GM23338 (cell line): ENCODE results near the gene LRRN4. TPM values are rescaled to one million over a fixed set of nuclear protein-coding genes. Genes with fewer than 3 reads are reported as not detected.

Experiments
- ATAC-seq: fragments of 200-7000 bp; cut with Tn5 transposase; 3 replicates; pipeline ENCODE4 v1.9.1; 2020
- DNase-seq: peaks from one replicate; pipeline ENCODE4 v3.0.0-alpha.2; 2015; ENCODE audit warnings: low spot score
- H2AFZ ChIP-seq: fragments of 200-600 bp; sonication (generic); 2 replicates; pipeline ENCODE4 v1.8.0; 2016; ENCODE audit warnings: antibody characterized with exemption, mild to moderate bottlenecking, moderate library complexity
- H3F3A ChIP-seq: fragments of 200-600 bp; sonication (generic); replicated peaks from 2 replicates; pipeline ENCODE4 v1.8.0; 2017; ENCODE audit warnings: antibody characterized with exemption, mixed run types, low read depth
- H3K27ac ChIP-seq: fragments of 200-600 bp; sonication (generic); 2 replicates; pipeline ENCODE4 v1.6.1; 2016; ENCODE audit warnings: low read depth
- H3K27me3 ChIP-seq: fragments of 200-600 bp; sonication (generic); 2 replicates; pipeline ENCODE4 v1.8.0; 2016; ENCODE audit warnings: mild to moderate bottlenecking, mixed run types, moderate library complexity; ENCODE audit not compliant: insufficient read depth
- H3K36me3 ChIP-seq: fragments of 200-600 bp; sonication (generic); 2 replicates; pipeline ENCODE4 v1.8.0; 2016; ENCODE audit warnings: mild to moderate bottlenecking; ENCODE audit not compliant: insufficient read depth
- H3K4me1 ChIP-seq: fragments of 200-600 bp; sonication (generic); 2 replicates; pipeline ENCODE4 v1.8.0; 2016; ENCODE audit warnings: mild to moderate bottlenecking, moderate library complexity; ENCODE audit not compliant: insufficient read depth
- H3K4me2 ChIP-seq: fragments of 200-600 bp; sonication (generic); 2 replicates; pipeline ENCODE4 v1.7.1; 2017; ENCODE audit warnings: mixed run types
- H3K4me3 ChIP-seq: fragments of 200-600 bp; sonication (generic); 2 replicates; pipeline ENCODE4 v1.6.1; 2016; ENCODE audit warnings: mixed run types
- H3K79me2 ChIP-seq: fragments of 200-600 bp; sonication (generic); replicated peaks from 2 replicates; pipeline ENCODE4 v1.8.0; 2017; ENCODE audit warnings: mild to moderate bottlenecking; ENCODE audit not compliant: insufficient read depth
- H3K9me2 ChIP-seq: fragments of 200-600 bp; sonication (generic); 2 replicates; pipeline ENCODE4 v1.8.0; 2017; ENCODE audit not compliant: insufficient read depth
- H4K20me1 ChIP-seq: fragments of 200-600 bp; sonication (generic); replicated peaks from 2 replicates; pipeline ENCODE4 v1.8.0; 2017; ENCODE audit warnings: mild to moderate bottlenecking; ENCODE audit not compliant: insufficient read depth
- H3K27ac Mint-ChIP-seq: 2 replicates; pipeline ENCODE4 v1.8.0; 2020; ENCODE audit warnings: inconsistent platforms, mild to moderate bottlenecking, moderate library complexity, mixed read lengths
- H3K27me3 Mint-ChIP-seq: 3 replicates; pipeline ENCODE4 v1.8.0; 2022; ENCODE audit warnings: low read depth, mild to moderate bottlenecking, moderate library complexity, mixed read lengths, inconsistent platforms; ENCODE audit not compliant: insufficient read depth, poor library complexity
- H3K36me3 Mint-ChIP-seq: 3 replicates; pipeline ENCODE4 v1.8.0; 2021; ENCODE audit warnings: low read depth, mild to moderate bottlenecking, inconsistent platforms, moderate library complexity, mixed read lengths
- H3K4me1 Mint-ChIP-seq: 3 replicates; pipeline ENCODE4 v1.8.0; 2020; ENCODE audit warnings: mild to moderate bottlenecking, inconsistent platforms, mixed read lengths
- H3K4me3 Mint-ChIP-seq: 3 replicates; pipeline ENCODE4 v1.8.0; 2021; ENCODE audit warnings: moderate library complexity, mild to moderate bottlenecking, inconsistent platforms, mixed read lengths
- H3K9me3 Mint-ChIP-seq: 3 replicates; pipeline ENCODE4 v1.8.0; 2020; ENCODE audit warnings: moderate library complexity, mild to moderate bottlenecking, inconsistent platforms, mixed read lengths
- CREB1 ChIP-seq: fragments of 250-450 bp; sonication (Bioruptor Pico); IDR thresholded peaks from 2 replicates; pipeline ENCODE4 v1.5.0; 2020; ENCODE audit warnings: low read depth, mild to moderate bottlenecking, moderate library complexity
- CTCF ChIP-seq, 2 experiments: fragments of 200-600 bp in 1 of 2; sonication (generic) in 1 of 2; conservative IDR thresholded peaks; 2 replicates each; pipeline versions ENCODE4 v1.5.1 to v1.6.1; 2016 to 2017; ENCODE audit warnings: antibody characterized with exemption in 2 of 2, low read depth in 2 of 2, mild to moderate bottlenecking in 2 of 2, moderate library complexity in 1 of 2
- ETS1 ChIP-seq: IDR thresholded peaks from 2 replicates; pipeline ENCODE4 v1.6.1; 2016; ENCODE audit warnings: antibody characterized with exemption
- EZH2 ChIP-seq: fragments of 200-600 bp; sonication (generic); IDR thresholded peaks from one replicate; pipeline ENCODE4 v1.8.0; 2017; ENCODE audit warnings: antibody characterized with exemption, mild to moderate bottlenecking, low read depth; ENCODE audit not compliant: unreplicated experiment
- EZH2phosphoT487 ChIP-seq: fragments of 200-600 bp; sonication (generic); IDR thresholded peaks from one replicate; pipeline ENCODE4 v1.8.1; 2018; ENCODE audit warnings: antibody characterized with exemption; ENCODE audit not compliant: unreplicated experiment
- JUNB ChIP-seq: IDR thresholded peaks from one replicate; pipeline ENCODE4 v1.6.1; 2016; ENCODE audit warnings: antibody characterized with exemption; ENCODE audit not compliant: unreplicated experiment
- NANOG ChIP-seq: IDR thresholded peaks from 2 replicates; pipeline ENCODE4 v1.6.1; 2016; ENCODE audit warnings: antibody characterized with exemption, borderline replicate concordance
- POLR2AphosphoS5 ChIP-seq: IDR thresholded peaks from 2 replicates; pipeline ENCODE4 v1.6.1; 2016; ENCODE audit warnings: antibody characterized with exemption, low read depth
- REST ChIP-seq: IDR thresholded peaks from one replicate; pipeline ENCODE4 v1.6.1; 2018; ENCODE audit warnings: antibody characterized with exemption; ENCODE audit not compliant: unreplicated experiment
- STAT1 ChIP-seq: IDR thresholded peaks from one replicate; pipeline ENCODE4 v1.6.1; 2016; ENCODE audit warnings: antibody characterized with exemption; ENCODE audit not compliant: unreplicated experiment
- ZNF114 ChIP-seq: fragments of 250-450 bp; sonication (Bioruptor Pico); IDR thresholded peaks from 2 replicates; pipeline ENCODE4 v1.5.0; 2020; ENCODE audit warnings: mild to moderate bottlenecking, moderate library complexity
- ZNF331 ChIP-seq: fragments of 250-450 bp; sonication (Bioruptor Pico); IDR thresholded peaks from 2 replicates; pipeline ENCODE4 v1.5.0; 2020; ENCODE audit warnings: low read depth, mild to moderate bottlenecking, moderate library complexity
- ZNF462 ChIP-seq: fragments of 250-450 bp; sonication (Bioruptor Pico); IDR thresholded peaks from 2 replicates; pipeline ENCODE4 v1.5.0; 2020; ENCODE audit warnings: mild to moderate bottlenecking, moderate library complexity
- polyA plus RNA-seq: library from polyadenylated mRNA; unstranded; fragments of >200 nt; fragmentation: Nextera tagmentation; extraction: Ambion mirVana; gene quantifications from 2 replicates; pipeline ENCODE4 v1.2.1, GENCODE V29; 2016
- total RNA-seq: library from RNA; depleted of rRNA; stranded (reverse); fragments of >200 nt; shearing (Covaris generic); gene quantifications from 2 replicates; pipeline ENCODE4 v1.2.3, GENCODE V29; 2014

The LRRN4 gene
- total and polyA plus RNA-seq, 2 experiments from 2014 or later = 0.21 to 2.2 TPM

GRCh38 chr20:6079016-6079415 is 25.2 kb upstream of the LRRN4 start:
- H2AFZ ChIP-seq = no peak overlapping the region
- no peaks in the 10 kb centered on the region; the same call in 1 of the 2 replicates for H3F3A ChIP-seq
- Mint-ChIP-seq H3K36me3 (peaks cover 25% of the 10 kb centered on the region; the same call in 2 of the 3 replicates), H3K27ac (no peak overlapping the region), H3K4me3 (no peak overlapping the region), H3K9me3 (no peaks in the 10 kb centered on the region; the same call in 2 of the 3 replicates), H3K4me1 (no peaks in the 10 kb centered on the region; the same call in 2 of the 3 replicates), H3K27me3 (no peaks in the 10 kb centered on the region)
- no peaks in the 10 kb centered on the region for H3K9me2 ChIP-seq
- H3K36me3 ChIP-seq = 0 out of 2 replicates have a peak, but pooled peaks cover 4% of the 10 kb centered on the region
- H3K4me2 ChIP-seq = no peak overlapping the region
- no peak for ATAC-seq
- no peak overlapping the region for H3K4me3 ChIP-seq
- H3K27ac ChIP-seq = no peak overlapping the region
- no peaks in the 10 kb centered on the region for H4K20me1 ChIP-seq
- H3K79me2 ChIP-seq = no peaks in the 10 kb centered on the region
- DNase-seq = no peak
- H3K27me3 ChIP-seq = no peaks in the 10 kb centered on the region
- H3K4me1 ChIP-seq = no peaks in the 10 kb centered on the region
- TF ChIP-seq JUNB = no peak
- TF ChIP-seq CTCF (conservative IDR thresholded peaks at IDR 0.05; ENCODE audit: low read depth in 2 of 2) = no peak
- TF ChIP-seq ETS1 = no peak
- TF ChIP-seq NANOG = no peak
- no peak for TF ChIP-seq ZNF331 (CRISPR knock-in tag)
- TF ChIP-seq ZNF462 (CRISPR knock-in tag) = no peak
- no peak for TF ChIP-seq EZH2phosphoT487
- TF ChIP-seq ZNF114 (CRISPR knock-in tag) = no peak
- no peak for TF ChIP-seq POLR2AphosphoS5
- TF ChIP-seq REST = no peak
- no peak for TF ChIP-seq CREB1 (CRISPR knock-in tag)
- TF ChIP-seq STAT1 = no peak
- no peak for TF ChIP-seq EZH2
